Limb (tissue), 2 donors: Measurements from ENCODE around the gene RIMS1.

Experiments
- DNase-seq, 2 donors: peaks; one replicate each; pipeline ENCODE4 v3.0.0-alpha.2; 2016; ENCODE audit errors: extremely low spot score in 2 of 2

RIMS1 gene, protein sequence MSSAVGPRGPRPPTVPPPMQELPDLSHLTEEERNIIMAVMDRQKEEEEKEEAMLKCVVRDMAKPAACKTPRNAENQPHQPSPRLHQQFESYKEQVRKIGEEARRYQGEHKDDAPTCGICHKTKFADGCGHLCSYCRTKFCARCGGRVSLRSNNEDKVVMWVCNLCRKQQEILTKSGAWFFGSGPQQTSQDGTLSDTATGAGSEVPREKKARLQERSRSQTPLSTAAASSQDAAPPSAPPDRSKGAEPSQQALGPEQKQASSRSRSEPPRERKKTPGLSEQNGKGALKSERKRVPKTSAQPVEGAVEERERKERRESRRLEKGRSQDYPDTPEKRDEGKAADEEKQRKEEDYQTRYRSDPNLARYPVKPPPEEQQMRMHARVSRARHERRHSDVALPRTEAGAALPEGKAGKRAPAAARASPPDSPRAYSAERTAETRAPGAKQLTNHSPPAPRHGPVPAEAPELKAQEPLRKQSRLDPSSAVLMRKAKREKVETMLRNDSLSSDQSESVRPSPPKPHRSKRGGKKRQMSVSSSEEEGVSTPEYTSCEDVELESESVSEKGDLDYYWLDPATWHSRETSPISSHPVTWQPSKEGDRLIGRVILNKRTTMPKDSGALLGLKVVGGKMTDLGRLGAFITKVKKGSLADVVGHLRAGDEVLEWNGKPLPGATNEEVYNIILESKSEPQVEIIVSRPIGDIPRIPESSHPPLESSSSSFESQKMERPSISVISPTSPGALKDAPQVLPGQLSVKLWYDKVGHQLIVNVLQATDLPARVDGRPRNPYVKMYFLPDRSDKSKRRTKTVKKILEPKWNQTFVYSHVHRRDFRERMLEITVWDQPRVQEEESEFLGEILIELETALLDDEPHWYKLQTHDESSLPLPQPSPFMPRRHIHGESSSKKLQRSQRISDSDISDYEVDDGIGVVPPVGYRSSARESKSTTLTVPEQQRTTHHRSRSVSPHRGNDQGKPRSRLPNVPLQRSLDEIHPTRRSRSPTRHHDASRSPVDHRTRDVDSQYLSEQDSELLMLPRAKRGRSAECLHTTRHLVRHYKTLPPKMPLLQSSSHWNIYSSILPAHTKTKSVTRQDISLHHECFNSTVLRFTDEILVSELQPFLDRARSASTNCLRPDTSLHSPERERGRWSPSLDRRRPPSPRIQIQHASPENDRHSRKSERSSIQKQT (N-terminal part only)

DNA sequence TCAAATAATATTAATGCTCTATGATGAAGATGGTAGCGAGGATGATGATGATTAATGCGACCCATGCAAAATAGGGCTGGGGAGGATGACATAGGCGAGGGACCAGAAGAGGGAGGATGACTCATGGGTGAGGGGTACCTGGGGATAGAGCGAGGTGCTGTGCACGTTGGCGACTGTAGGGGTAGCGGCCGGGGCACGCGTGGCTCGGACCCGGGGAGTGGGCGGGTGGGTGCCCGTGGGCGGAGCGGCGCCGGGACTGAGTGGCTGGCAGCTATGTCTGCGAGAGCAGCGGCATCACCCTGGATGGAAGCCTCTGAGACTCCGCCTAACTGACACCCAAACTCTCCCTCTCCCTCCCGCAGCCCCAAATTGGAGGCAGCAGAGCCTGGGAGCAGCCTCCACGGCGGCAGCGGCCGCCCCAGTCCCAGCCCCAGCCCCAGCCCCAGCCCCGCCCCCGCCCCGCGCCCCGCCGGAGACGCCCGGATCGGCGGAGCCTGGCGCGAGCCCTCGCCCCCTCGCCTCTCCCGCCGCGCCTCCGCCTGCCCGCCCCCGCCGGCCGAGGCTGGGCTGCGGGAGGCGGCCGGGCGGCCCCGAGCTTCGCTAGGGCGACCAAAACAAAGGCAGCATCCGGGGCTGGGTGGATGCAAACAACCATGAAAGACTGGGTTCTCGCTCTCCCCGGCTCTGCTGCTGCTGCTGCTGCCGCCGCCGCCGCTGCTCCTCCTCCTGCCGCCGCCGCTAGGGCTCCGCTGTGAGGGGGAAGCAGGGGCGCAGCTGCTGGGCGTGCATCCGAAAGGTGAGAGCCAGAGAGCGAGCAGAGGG lies at the start of gene RIMS1:
Gene RIMS1, plus strand, starts transcription at position 367 of the 822 bp plus-strand sequence. CDS start 474 bp downstream, outside the sequence.
- peak; percentile 23 to 79 for DNase-seq

- DNase-seq = no peak
Measured at GRCh38 chr6:71851214-71851613, 35.1 kb upstream of the RIMS1 start.

- DNase-seq = no peak
Measured at GRCh38 chr6:71852948-71853347, 33.4 kb upstream of the RIMS1 start.

DNA sequence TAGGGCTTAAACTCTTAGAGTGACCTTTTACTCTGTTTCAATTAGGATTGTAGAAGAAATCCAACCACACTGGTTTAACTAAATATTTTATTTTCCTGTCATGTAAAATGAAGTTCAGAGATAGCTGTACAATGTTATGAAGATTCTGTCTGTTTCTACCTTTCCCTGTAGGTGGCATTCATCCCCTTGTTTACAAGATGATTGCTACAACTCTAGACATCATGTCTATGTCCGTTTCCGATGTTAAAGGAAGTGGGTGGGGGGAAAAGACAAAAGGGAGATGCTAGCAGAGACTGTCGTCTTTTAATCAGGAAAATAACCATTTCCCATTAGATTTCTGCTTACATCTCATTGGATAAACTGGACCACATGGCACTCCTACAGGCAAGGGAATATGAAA lies 30.9 kb upstream of the RIMS1 start:
- DNase-seq = no peak

DNA sequence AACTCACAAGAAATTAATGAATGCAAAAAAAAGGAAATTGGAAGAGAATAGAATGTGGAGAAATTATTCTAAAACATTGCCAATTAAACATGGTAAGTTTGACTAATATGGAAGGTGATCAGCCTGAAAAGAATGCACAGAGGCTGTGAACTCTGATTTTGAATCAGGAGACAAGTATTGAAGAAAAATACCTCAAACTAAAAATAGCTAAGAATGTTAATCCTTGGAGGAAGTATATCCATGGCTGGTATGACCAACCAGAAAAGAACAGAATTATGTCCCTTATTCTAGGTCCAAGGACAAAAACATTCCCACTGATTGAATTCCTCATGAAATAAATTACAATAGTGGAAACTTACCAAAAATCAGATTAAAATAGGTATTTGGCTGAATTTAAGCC lies 7.3 kb upstream of the RIMS1 start:
- no peak for DNase-seq

GRCh38 chr6:71887006-71887743 lies 825 bp downstream of the RIMS1 start:
- peak in 1 of 2 donors; percentile 51 for DNase-seq

GRCh38 chr6:71887744-71888230 lies 1.4 kb downstream of the RIMS1 start:
- no peak for DNase-seq

- no peak for DNase-seq
Measured at GRCh38 chr6:71888756-71889340, 2.5 kb downstream of the RIMS1 start.

DNA sequence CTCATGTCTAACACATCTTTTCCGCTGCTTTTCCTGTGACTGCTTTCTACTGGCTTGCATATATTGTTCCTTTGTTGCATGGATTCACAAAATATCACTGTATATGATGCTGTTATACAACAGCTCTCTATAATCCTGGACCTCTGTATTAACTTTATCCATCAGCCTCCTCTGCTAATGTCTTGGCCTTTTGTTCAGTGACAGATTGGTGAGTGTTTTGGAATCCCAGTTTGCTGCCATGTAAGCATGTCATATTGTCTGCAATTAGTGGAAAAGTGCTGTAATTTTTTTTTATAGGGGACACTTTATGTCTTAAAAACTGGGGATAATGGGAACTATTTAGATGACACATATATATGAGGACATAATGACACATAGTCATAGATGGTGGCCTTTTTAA lies 3.0 kb downstream of the RIMS1 start:
- no peak for DNase-seq

GRCh38 chr6:71892641-71893040 lies 6.3 kb downstream of the RIMS1 start:
- no peak for DNase-seq

GRCh38 chr6:71900642-71901041 lies 14.3 kb downstream of the RIMS1 start:
- DNase-seq = no peak

DNA sequence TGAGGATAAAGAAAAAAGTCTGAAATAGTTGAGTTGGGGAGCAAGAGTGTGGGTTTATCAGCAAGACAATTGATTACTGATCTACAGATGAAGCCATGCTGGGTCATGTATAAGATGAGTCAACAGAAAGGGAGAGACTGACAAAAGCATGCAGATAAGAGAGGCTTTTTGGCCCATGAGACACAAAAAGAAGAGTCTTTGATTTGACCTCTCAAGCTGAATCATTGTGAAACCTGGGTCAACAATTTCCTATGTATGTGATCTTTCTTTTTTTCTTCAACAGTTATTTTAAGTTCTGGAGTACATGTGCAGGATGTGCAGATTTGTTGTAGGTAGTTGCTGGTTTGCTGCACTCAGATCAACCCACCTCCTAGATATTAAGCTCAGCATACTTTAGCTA lies 15.9 kb downstream of the RIMS1 start:
- no peak for DNase-seq

DNA sequence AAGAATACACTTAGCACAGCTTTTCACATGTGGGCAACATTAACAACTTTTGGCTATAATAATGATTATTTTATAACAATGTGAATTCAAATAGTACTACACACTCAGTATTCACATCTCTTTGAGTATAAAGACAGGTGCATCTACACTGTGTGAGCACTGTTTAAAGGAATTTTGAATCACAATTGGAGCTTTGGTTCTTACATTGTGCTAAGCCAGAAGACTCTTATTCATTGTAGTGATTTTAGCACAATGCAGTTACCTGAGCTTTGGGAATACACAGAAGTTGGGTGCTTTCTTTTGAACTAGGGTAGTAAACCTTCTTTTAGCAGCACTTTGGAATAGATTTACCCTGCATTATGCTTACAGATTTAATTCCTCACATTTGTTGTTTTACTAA lies 20.5 kb downstream of the RIMS1 start:
- no peak for DNase-seq

DNA sequence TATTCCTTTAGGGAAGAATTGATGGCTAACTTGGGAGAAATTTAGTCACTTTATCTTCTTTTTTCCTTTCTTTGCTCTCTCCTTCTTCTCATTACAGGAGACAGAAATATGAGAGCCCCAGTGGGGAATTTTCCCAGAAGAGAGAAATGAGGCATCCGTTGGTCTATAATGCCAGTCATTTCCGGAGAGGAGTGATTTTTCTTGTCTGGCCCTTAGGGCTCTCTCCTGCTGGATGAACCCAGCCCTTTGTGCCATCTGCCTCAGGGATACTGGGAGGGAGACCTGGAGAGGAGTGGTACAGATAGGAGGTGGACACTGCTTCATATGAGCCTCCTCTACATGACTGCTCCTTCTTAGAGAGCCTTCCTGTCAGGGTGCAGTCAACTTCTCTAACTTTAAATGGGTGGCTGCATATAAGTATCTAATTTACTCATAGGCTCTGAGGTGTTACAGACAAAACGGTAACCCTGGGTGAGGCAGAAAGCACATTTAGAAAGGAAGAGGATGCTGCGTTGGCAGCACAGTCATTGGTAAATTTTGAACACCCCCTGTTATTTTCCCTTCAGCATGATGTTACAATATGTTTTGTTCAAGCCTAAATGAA lies 21.9 kb downstream of the RIMS1 start:
- DNase-seq = no peak

- DNase-seq = no peak
Measured at GRCh38 chr6:71913444-71914234, 27.3 kb downstream of the RIMS1 start.

DNA sequence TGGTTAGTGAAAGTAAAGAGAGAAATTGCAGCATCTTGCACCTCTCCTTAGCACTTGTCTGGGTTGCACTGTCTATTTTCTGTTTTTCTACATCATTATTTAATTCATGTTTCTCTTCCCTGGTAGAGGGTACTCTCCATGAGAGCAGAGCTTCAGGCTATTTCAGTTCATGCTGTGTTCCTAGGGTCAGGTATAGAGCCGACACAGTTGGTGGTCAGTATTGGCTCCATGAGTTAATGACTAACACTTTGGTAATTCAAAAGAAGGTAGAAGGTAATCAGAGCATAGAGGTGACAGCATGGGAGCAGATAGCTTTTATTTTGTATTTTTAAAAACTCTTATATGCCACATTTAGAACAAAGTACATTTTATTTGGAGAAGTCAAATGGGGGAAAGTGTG lies 42.7 kb downstream of the RIMS1 start:
- DNase-seq = no peak

- no peak for DNase-seq
Measured at GRCh38 chr6:71933881-71934280, 47.5 kb downstream of the RIMS1 start.

GRCh38 chr6:71965404-71965803 lies 79.1 kb downstream of the RIMS1 start:
- peak in 1 of 2 donors; percentile 36 for DNase-seq
